Osteocyte (in vitro differentiated cells): ENCODE data around the gene SLC8A2. TPM values are rescaled to one million over a fixed set of nuclear protein-coding genes. Genes with fewer than 3 reads are reported as not detected.

Experiments
- DNase-seq: peaks from one replicate; pipeline ENCODE4 v3.0.0; 2021; ENCODE audit warnings: mixed read lengths; ENCODE audit not compliant: unreplicated experiment; ENCODE audit errors: extremely low spot score
- H3K27ac Mint-ChIP-seq: one replicate; pipeline ENCODE4 v1.8.0; 2021; ENCODE audit warnings: mild to moderate bottlenecking, mixed read lengths; ENCODE audit not compliant: unreplicated experiment
- H3K27me3 Mint-ChIP-seq: one replicate; pipeline ENCODE4 v1.8.0; 2021; ENCODE audit warnings: mixed read lengths; ENCODE audit not compliant: unreplicated experiment
- H3K36me3 Mint-ChIP-seq: one replicate; pipeline ENCODE4 v1.8.0; 2021; ENCODE audit warnings: mixed read lengths; ENCODE audit not compliant: unreplicated experiment
- H3K4me1 Mint-ChIP-seq: one replicate; pipeline ENCODE4 v1.8.0; 2021; ENCODE audit warnings: mixed read lengths; ENCODE audit not compliant: unreplicated experiment
- H3K4me3 Mint-ChIP-seq: one replicate; pipeline ENCODE4 v1.8.0; 2021; ENCODE audit warnings: mild to moderate bottlenecking, moderate library complexity, mixed read lengths; ENCODE audit not compliant: unreplicated experiment
- H3K9me3 Mint-ChIP-seq: one replicate; pipeline ENCODE4 v1.8.0; 2021; ENCODE audit warnings: mixed read lengths; ENCODE audit not compliant: unreplicated experiment
- CTCF ChIP-seq: fragments of 200-600 bp; sonication (generic); IDR thresholded peaks from 2 replicates; pipeline ENCODE4 v1.5.0; 2021; ENCODE audit warnings: antibody characterized with exemption, mild to moderate bottlenecking, moderate library complexity
- total RNA-seq: library from RNA; stranded (reverse); gene quantifications from 2 replicates; pipeline ENCODE4 v1.2.1, GENCODE V29; 2021

SLC8A2 gene
- total RNA-seq, 1 donor from 2014 or later = not detected

DNA sequence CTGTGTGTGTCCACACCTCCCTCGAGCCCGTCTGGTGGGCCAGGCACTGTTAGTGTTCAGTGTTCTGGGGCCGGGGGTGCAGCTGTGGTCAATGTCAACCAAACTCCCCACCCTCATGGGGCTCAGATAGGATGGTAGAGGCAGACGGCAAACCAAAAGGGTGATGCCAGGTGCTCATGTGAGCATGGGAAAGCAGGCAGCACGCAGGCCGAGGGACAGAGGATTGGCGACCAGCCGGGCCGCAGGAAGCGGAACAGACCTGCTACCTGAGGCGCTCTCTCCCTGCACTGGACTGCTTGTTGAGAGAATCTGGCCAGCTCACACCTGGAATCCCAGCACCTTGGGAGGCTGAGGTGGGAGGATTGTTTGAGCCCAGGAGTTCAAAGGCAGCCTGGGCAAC, 93.4 kb downstream of the SLC8A2 start:
- Mint-ChIP-seq H3K36me3 (peaks cover 30% of the 10 kb centered on the region), H3K9me3 (no peaks in the 10 kb centered on the region), H3K27me3 (no peaks in the 10 kb centered on the region), H3K4me1 (no peaks in the 10 kb centered on the region), H3K4me3 (no peak overlapping the region), H3K27ac (no peak overlapping the region)
- TF ChIP-seq CTCF = no peak
- DNase-seq = no peak

Other genes with a start within 250 kb of the SLC8A2 start
- 27.9 and 34.3 TPM in 2 replicates for gene BBC3, start 240.7 kb downstream of the SLC8A2 start, total RNA-seq
- 34.6 and 35.1 TPM in 2 replicates for gene CCDC9, start 215.4 kb downstream of the SLC8A2 start, total RNA-seq
- 16.7 and 17.4 TPM in 2 replicates for gene INAFM1, start 197.0 kb downstream of the SLC8A2 start, total RNA-seq
- 0.48 and 0.65 TPM in 2 replicates for gene C5AR1, start 162.0 kb downstream of the SLC8A2 start, total RNA-seq
- 0.08 TPM in 1 of 2 replicates, not detected in the other for gene C5AR2, start 139.7 kb downstream of the SLC8A2 start, total RNA-seq
- 17.5 and 19.2 TPM in 2 replicates for gene DHX34, start 122.6 kb downstream of the SLC8A2 start, total RNA-seq
- gene MEIS3, start 52.4 kb downstream of the SLC8A2 start, total RNA-seq = 93.8 and 99.0 TPM in 2 replicates
- 14.5 and 21.9 TPM in 2 replicates for gene KPTN, start 12.3 kb upstream of the SLC8A2 start, total RNA-seq
- gene NAPA, start 43.2 kb upstream of the SLC8A2 start, total RNA-seq = 104 TPM in 2 replicates
- not detected in 2 replicates for gene ZNF541, start 101.3 kb upstream of the SLC8A2 start, total RNA-seq
- 17.1 and 20.4 TPM in 2 replicates for gene BICRA, start 137.2 kb upstream of the SLC8A2 start, total RNA-seq
- 440 and 443 TPM in 2 replicates for gene EHD2, start 241.5 kb upstream of the SLC8A2 start, total RNA-seq